Ovary (tissue), 9 donors: ENCODE measurements around the gene RSBN1L. TPM values are rescaled to one million over a fixed set of nuclear protein-coding genes. Genes with fewer than 3 reads are reported as not detected.

ENCODE experiments used
- DNase-seq, 5 donors: peaks; one replicate each; pipeline ENCODE4 v3.0.0-alpha.2; 2019 to 2020
- H3K27ac ChIP-seq, 2 donors: fragments of 200-600 bp; one replicate each; pipeline versions ENCODE4 v1.5.1 to v1.8.0; 2019 to 2022
- H3K27me3 ChIP-seq: fragments of 200-600 bp; one replicate; pipeline ENCODE4 v1.8.0; 2022
- H3K36me3 ChIP-seq: fragments of 200-600 bp; sonication (generic); one replicate; pipeline ENCODE4 v1.5.1; 2019
- H3K4me1 ChIP-seq: one replicate; pipeline ENCODE4 v1.8.1; 2013; ENCODE audit warnings: mild to moderate bottlenecking, moderate library complexity; ENCODE audit not compliant: insufficient read depth
- H3K4me3 ChIP-seq: fragments of 200-600 bp; sonication (generic); one replicate; pipeline ENCODE4 v1.5.1; 2017
- H3K9me3 ChIP-seq, 2 donors: fragments of 200-600 bp in 1 of 2; sonication (generic) in 1 of 2; one replicate each; pipeline versions ENCODE4 v1.5.1 to v1.8.1; 2013 to 2019; ENCODE audit warnings: mild to moderate bottlenecking in 1 of 2, moderate library complexity in 1 of 2
- CTCF ChIP-seq, 3 donors: fragments of 450-650 bp in 2 of 3; fragments of 200-600 bp in 1 of 3; IDR thresholded peaks; one replicate each; pipeline versions ENCODE4 v1.5.1 to v1.8.0; 2016 to 2022; ENCODE audit warnings: antibody characterized with exemption in 3 of 3, mild to moderate bottlenecking in 1 of 3
- EP300 ChIP-seq: sonication (generic); formaldehyde crosslinking; IDR thresholded peaks from one replicate; pipeline ENCODE4 v1.6.1; 2017; ENCODE audit warnings: antibody characterized with exemption
- POLR2A ChIP-seq: fragments of 450-650 bp; IDR thresholded peaks from one replicate; pipeline ENCODE4 v1.6.1; 2017; ENCODE audit warnings: antibody characterized with exemption, mild to moderate bottlenecking, moderate library complexity
- WGBS, 3 donors: extraction: QIAGEN DNeasy Blood & Tissue Kit in 1 of 3; methylation state at CpG; one replicate each; pipeline versions ENCODE4 v1.1.5 to v1.1.7; 2013 to 2017; 5-methylcytosine and 5-hydroxymethylcytosine counted together
- intact Hi-C, 4 donors: fragments of 100-400 bp; cut with DNase I; formaldehyde crosslinking; loops; one replicate each; pipeline versions ENCODE4 v1.11.0 to v1.15.1; 2022 to 2023
- polyA plus RNA-seq, 2 donors: library from polyadenylated mRNA; stranded (reverse); fragments of 200-250 nt in 1 of 2; fragments of 350-450 nt in 1 of 2; fragmentation: Illumina TruSeq in 1 of 2; extraction: RNeasy Lipid Tissue Mini Kit (QIAGEN cat#74804) in 1 of 2; gene quantifications; one replicate each; pipeline ENCODE4 v1.2.3, GENCODE V29; 2013 to 2014
- total RNA-seq, 7 donors: library from RNA; depleted of rRNA in 2 of 7; stranded (reverse); fragments of >200 nt in 2 of 7; fragmentation: NEBNext Ultra II Directional in 3 of 7; extraction: Animal tissue kit (Norgen Biotek cat#: 25700) in 3 of 7; gene quantifications; one replicate each; pipeline versions ENCODE4 v1.1.0 to v1.2.4, GENCODE V29; 2016 to 2023
- donor health status: DM: no; HTN: no; CAD: no; lungs with moderate emphysema.
- donor health status: DM: no; HTN: no; CAD: no.
- donor health status: Bipolar disorder and iron deficiency.
- donor health status: DM: yes; HTN: yes; CAD: no.
- donor health status: DM: no; HTN: no; CAD: no.
- donor health status: DM: yes; HTN: yes; CAD: no.

RSBN1L gene
- total and polyA plus RNA-seq, 9 donors, result 12.4 to 28.3 (median 24.1) TPM

- Histone ChIP-seq H3K4me1 (peaks cover 1% of the 10 kb centered on the region), H3K27me3 (no peaks in the 10 kb centered on the region), H3K9me3 (no peaks in the 10 kb centered on the region), H3K36me3 (no peaks in the 10 kb centered on the region), H3K4me3 (no peak overlapping the region), H3K27ac (no peak overlapping the region)
- WGBS, 3 donors, result 76 to 79% (median 77%) methylated on average over 6 of the region's 6 CpGs
- no peak for TF ChIP-seq EP300
- TF ChIP-seq CTCF (IDR thresholded peaks at IDR 0.05), result no peak
- no peak for TF ChIP-seq POLR2A
- intact Hi-C loops, result no loop called here
- DNase-seq, result no peak
Measured at GRCh38 chr7:77667459-77668086, 28.7 kb upstream of the RSBN1L start.

- WGBS, 3 donors, result 71 to 79% (median 73%) methylated on average over 5 of the region's 5 CpGs
Measured at GRCh38 chr7:77674878-77675277, 21.4 kb upstream of the RSBN1L start.

GRCh38 chr7:77679608-77680007 is 16.7 kb upstream of the RSBN1L start:
- Histone ChIP-seq H3K27ac (no peak overlapping the region), H3K36me3 (no peaks in the 10 kb centered on the region), H3K4me3 (no peak overlapping the region), H3K9me3 (no peaks in the 10 kb centered on the region), H3K4me1 (peaks cover 4% of the 10 kb centered on the region), H3K27me3 (no peaks in the 10 kb centered on the region)
- intact Hi-C loops, result loop anchor here in 1 of 4 donors (10.0 kb wide), 1 partner anchor 1385 kb away; no protein-coding TSS in a partner anchor
- no peak for TF ChIP-seq POLR2A
- TF ChIP-seq EP300, result no peak
- no peak for TF ChIP-seq CTCF (IDR thresholded peaks at IDR 0.05)
- DNase-seq, result no peak

More at GRCh38 chr7:77674878-77675277, 21.4 kb upstream of the RSBN1L start:
- no peak overlapping the region for H3K4me3 ChIP-seq
- H3K9me3 ChIP-seq, result no peaks in the 10 kb centered on the region
- no peaks in the 10 kb centered on the region for H3K4me1 ChIP-seq
- TF ChIP-seq CTCF (IDR thresholded peaks at IDR 0.05) (no peak), POLR2A (no peak), EP300 (no peak)
- no peaks in the 10 kb centered on the region for H3K36me3 ChIP-seq
- no peak overlapping the region for H3K27ac ChIP-seq
- intact Hi-C loops, result no loop called here
- H3K27me3 ChIP-seq, result no peaks in the 10 kb centered on the region
- DNase-seq, result no peak

GRCh38 chr7:77680266-77680665 is 16.0 kb upstream of the RSBN1L start:
- intact Hi-C loops, result loop anchor here in 1 of 4 donors (10.0 kb wide), 1 partner anchor 1385 kb away; no protein-coding TSS in a partner anchor
- no peak for TF ChIP-seq CTCF (IDR thresholded peaks at IDR 0.05)
- TF ChIP-seq POLR2A, result no peak
- TF ChIP-seq EP300, result no peak
- H3K36me3 ChIP-seq, result no peaks in the 10 kb centered on the region
- no peaks in the 10 kb centered on the region for H3K9me3 ChIP-seq
- H3K4me3 ChIP-seq, result no peak overlapping the region
- DNase-seq, result no peak
- H3K27ac ChIP-seq, result no peak overlapping the region
- H3K4me1 ChIP-seq, result peaks cover 6% of the 10 kb centered on the region
- 94 to 99% (median 96%) methylated on average over 7 of the region's 7 CpGs for WGBS, 3 donors
- H3K27me3 ChIP-seq, result no peaks in the 10 kb centered on the region
